Measurements from ENCODE around the gene PAAF1.
"Not testable (repeated sequence)": the region's sequence is repeated elsewhere in the genome, so short reads cannot be mapped to it uniquely, and the experiment has no call there.

PAAF1 gene, protein sequence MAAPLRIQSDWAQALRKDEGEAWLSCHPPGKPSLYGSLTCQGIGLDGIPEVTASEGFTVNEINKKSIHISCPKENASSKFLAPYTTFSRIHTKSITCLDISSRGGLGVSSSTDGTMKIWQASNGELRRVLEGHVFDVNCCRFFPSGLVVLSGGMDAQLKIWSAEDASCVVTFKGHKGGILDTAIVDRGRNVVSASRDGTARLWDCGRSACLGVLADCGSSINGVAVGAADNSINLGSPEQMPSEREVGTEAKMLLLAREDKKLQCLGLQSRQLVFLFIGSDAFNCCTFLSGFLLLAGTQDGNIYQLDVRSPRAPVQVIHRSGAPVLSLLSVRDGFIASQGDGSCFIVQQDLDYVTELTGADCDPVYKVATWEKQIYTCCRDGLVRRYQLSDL

DNA sequence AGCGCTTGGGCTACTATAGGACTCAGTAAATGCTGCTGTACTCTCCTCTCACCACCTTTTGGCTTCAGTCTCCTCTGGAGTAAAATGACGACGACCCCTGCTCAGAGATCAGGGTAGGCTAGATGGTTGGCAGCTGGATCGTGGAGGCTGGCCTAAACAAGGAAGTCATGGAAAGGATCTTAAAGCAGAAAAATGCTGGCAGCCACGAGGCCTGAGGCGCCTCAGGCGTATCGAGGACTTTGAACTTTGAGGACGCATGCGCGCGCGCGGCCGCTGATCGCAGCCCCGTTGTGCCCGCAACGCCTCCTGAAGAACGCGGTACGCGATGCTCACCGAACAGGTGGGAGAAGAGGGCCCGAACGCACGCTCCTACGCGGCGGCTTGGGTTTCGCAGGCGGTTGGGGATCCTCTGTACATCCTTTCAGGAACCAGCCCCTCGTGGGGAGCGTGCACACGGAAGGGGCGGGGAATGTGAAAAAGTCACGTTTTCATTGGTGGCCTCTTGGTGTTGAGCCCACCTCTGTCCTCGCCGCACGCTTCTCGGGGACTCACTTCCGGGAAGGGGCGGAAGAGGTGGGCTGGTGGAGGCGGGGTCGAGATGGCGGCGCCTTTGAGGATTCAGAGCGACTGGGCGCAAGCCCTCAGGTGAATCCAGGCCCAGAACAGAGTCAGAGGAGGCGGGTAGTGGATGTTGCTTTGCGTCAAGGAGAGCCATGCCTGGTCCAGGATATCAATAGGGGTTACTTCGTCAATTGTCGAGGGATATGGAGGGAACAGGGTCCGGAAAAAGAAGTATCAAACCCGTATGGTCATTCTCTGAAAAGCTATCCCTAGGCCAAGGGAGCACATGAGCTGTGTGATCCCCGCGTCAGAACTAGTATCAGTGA lies at the start of gene PAAF1, which contains the start of gene COA4:
TSS of gene PAAF1 (plus strand) at position 576 of the 887 bp plus-strand sequence. CDS start at position 599, 23 bp downstream.
TSS of gene COA4 (minus strand) at position 423 of the 887 bp plus-strand sequence. CDS start 3,468 bp downstream, outside the sequence.
- peak; percentile 89 to 95 for DNase-seq

DNA sequence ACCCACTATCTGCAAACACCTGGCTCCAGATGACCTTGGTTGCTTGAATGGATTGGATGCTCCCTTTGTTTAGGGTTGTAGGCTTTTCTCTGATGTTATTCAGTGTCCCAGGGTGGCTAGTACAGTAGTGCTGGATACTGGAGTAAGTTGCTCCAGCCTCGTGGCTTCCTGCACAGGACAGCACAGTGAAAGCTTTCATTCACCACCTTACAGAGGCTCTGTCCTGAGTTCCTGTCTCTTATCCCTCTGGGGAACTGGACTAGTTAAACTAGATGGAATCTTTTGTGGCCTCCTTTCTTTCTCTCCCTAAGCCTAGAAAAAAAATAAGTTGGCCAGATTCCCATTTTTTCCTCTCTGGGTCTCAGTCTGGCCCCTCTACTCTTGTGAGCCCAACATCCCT lies 46.5 kb upstream of the PAAF1 start:
- no peak for DNase-seq

DNA sequence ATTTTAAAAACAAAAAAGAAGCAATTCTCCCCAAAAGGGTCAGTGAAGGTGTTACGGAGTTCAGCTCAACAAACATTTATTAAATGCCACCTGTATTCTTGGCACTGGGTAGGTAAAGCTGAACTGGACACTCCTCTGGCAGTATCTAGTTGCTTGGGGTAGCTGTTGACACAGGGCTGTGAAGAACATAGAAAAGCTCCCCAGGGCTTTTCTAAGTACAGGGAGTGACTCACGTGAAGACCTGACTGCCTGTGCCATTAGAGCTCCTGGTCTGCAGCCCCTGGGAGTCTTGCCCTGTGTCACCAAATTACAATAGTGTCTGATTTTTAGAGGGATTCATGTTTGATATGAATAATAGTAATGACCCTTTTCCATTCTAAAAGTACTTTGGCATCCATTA lies 43.7 kb upstream of the PAAF1 start:
- no peak for DNase-seq

DNA sequence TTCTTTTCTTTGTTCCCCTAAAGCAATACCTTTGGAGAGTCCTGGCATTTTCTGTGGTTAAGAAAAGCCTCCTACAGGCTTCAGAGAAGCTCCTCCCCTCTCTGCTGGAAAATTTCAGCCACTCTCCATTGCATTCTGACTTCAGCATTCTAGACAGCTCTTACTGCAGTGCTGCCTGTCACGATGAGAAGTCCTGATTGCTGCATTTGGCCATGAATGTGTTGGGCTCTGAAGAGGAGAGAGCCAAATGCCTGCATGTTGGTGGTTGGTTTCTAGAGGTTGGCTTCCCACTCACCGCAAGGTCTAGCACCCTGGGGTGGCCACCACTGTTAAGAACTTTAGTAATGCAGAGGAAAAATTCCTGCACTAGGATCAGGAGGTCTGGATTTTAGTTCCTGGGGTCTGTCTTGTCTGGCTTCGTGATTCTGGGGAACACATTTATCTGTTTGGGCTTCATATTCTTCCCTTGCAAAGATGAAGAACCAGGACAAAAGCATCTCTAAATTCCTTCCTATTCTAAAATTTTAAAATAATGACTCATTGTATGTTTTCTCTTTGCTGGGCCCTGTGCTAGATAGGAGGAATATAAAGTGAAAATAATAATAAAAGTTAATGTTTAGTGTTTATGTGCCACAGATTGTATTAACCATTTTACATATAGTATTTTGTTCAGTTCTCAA lies 38.2 kb upstream of the PAAF1 start:
- DNase-seq: no peak

DNA sequence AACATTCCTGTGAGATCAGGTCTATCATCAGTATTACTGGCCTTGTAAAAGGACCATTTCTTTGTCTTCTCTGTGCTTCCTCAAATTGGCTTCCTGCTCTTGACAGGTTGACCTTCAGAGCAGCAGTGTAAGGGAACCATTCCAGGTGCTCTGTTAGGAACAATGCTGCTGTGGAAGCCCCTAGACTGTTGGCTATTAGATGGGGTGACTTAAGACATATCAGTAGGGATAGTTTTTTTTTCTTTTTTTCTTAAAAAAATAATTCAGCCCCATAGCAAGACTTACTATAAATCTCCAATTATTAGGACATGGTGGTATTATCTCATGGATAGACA lies 37.7 kb upstream of the PAAF1 start:
- DNase-seq: no peak

DNA sequence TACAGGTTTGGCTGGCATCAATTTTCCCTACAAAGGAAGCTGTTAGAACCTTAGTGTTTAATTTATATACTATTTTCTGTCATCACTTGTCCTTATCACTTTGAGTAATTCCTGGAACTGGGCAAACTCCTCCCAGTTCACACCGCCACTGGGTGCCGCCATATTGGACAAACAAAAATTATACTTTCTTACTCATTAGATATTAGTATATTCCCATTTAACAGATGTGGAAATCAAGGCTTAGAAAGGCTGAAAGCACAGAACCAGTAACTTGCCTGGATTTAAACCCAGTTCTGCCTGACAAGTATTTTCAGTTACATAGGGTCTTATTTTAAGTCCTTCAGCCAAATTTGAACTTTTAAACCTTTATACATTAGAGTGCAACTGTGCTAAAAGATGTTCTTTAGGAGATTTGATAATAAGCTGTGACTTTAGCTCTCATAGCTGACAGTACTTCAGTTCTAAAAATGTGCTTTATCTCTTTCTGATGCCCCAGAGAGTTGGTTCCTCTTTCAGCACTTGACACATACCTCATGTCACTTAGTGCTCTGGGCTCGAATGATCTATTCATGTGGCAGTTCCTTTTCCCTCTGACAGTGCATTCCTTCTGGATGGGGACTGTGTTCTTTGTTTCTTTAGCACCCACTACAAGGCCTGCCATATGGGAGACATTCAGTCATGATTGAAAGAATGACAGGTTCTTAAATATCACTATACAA lies 25.6 kb upstream of the PAAF1 start:
- no peak for DNase-seq

DNA sequence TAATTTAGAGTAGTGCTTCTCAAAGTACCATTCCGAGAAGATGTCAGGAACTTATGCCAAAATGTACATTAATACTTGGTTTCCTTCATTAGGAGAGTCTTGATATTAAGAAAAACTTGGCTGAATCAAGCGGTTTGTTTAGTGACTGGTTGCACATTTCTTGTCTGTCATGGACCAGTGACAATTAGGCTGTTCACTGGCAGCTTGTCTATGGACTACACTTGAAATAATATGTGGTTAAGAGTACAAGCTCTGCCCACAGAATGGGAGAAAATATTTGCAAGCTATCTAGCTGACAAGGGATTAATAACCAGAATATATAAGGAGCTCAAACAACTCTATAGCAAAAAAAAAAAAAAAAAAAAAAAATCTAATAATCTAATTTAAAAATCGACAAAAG lies 24.8 kb upstream of the PAAF1 start:
- DNase-seq: no peak

DNA sequence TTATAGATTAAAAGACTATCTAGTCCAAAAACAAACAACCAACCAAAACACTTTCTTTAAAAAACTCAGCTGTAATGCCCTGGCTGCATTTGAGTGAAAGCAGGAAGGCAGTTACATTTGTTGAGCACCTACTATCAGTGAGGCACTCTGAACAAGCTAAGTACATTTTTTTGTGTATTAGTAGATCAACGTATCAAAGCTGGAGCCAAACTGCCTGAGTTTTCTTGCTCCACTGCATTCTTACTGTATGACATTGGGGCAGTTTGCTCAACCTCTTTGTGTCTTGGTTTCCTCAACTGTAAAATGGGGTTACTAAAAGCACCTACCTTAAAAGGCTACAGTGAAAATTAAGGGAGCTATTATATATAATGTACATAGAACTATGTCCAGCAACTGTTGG lies 22.1 kb upstream of the PAAF1 start:
- no peak for DNase-seq

DNA sequence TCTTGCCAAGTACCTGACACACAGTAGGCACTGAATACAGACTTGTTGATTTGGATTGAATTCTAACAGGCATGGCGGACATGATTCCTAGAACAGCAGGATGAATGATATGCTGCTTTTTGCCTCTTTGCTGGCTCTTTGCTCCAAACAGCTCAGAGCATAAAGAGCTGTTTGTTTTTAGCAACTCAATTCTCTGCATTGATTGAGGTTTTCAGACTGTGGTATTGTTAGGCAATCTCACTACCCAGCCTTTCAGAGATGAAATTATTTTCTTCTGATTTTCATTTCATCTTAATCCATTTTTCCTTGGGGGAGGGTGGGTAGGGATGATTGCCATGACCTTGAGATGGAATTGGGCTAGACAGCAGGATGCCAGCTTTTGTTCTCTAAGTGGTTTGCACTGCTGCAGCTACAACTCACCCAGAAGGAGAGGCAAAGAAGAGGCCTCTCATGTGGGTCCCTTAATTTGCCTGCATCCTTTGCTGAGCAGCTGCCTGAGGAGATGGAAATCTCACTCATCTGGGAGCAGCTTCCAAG lies 20.7 kb upstream of the PAAF1 start:
- DNase-seq: peak; percentile 34 to 70

DNA sequence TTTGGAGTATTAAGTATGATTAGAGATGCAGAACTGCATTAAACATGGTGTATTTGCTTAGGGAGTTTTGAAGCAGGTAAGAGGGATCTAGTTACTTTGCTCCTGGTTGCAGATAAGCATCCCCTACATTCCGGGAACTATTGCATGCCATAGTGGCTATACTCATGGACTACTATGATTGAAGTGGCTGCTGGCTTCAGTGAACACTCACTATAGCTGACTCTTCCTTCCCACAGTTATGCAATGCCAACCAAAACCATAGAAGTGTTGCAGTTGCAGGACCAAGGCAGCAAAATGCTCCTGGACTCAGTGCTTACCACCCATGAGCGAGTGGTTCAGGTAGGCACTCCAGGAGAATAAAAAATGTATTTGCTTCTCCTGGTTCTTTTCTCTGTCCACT lies 17.1 kb upstream of the PAAF1 start:
- DNase-seq: no peak

DNA sequence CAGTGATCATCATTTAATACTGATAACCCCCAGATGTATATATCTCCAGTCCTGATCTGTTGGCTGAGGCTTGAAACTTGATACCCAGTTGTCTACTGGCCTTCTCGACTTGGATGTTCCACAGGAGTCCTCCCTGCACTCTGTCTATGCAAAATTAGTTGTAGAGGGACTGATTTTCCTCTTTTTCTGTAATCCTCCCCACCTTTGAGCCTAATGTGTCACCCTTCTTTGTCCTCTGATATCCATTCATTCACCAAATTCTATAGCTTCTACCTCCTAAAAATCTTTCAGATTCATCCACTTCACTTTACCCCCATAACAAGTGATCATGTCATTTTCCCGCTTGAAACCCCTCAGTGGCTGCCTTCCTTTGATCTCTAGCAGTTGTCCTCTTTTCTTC lies 16.6 kb upstream of the PAAF1 start:
- DNase-seq: no peak

DNA sequence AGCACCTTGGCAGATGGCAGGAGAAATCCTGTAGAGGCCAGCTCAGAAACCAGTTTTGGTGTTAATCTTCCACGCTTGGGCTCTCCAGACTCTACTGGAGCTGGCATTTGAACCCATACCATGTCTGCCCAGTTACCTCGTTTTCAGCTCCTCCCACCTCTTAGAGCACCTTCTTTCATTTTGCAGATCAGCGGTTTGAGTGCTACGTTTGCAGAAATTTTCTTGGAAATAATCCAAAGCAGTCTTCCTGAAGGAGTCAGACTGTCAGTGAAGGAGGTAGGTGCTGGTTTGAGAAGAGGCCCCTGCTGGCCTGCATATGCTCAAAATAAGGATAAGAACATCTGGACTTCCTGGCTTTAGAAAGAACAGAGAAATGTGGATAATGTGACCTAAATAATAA lies 13.8 kb upstream of the PAAF1 start:
- no peak for DNase-seq

DNA sequence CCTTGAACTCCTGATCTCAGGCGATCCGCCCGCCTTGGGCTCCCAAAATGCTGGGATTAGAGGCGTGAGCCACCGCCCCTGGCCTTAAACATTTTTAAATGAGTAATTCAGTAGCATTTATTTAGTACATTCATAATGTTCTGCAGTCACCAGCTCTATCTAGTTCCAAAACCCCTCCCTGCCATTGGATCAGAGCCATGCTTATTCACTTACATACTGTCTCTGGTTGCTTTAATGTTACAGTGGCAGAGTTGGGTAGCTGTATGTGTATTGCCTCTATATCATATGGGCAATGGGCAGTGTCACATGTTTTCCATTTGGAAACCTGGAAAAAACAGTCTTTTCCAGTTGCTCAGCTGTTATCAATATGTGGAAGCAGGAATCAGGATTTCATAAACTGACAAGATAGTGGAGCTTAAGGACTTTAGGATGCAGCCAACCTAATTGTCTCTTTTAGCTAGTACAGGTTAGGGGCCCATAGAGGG lies 10.7 kb upstream of the PAAF1 start:
- no peak for DNase-seq

DNA sequence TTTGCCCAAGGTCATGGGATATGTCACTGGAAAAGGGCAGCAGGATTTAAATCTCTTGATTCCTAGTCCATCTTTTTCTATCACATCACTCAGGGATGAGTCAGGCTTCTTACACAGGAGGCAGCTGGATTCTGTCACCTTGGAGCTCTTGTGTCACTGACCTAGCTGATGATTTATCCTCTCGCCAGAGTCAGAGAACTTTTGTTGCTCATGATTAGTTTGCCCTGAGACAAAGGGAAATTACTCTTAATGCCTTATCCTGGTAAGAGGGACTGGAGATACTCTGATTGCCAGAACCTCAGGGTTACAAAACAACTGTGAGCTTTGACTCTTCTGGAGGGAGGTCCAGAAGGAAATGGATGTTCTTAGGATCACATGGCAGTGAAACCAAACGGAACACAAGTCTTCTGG lies 10.2 kb upstream of the PAAF1 start:
- no peak for DNase-seq

DNA sequence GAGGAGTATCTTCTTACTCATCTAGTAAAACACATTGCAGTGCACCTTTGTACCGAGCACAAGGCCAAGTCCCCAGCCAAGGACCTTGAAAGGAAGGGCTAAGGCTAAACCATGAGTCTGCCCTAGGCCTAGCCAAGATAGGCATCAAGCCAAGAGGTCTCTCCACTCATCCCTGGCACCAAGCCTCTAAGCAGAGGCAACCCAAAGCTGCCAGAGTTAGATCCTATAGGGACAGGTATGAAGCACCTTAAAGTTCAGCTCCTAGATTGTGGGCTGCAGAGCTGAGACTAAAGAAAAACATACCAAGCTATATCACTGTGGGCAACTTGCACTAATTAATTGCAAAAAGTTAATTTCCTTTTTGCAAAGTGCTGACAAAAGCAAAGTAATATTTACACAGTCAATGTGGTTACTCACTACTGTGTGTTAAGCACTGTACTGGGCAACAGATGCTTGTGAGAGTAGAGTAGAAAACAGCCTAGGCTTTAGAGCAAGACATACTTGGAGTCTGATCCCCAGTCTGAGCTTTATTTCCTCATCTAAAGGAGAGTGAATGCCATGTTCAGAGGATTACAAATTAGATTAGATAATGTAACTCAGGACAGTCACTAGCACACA lies 7.4 kb upstream of the PAAF1 start:
- no peak for DNase-seq

DNA sequence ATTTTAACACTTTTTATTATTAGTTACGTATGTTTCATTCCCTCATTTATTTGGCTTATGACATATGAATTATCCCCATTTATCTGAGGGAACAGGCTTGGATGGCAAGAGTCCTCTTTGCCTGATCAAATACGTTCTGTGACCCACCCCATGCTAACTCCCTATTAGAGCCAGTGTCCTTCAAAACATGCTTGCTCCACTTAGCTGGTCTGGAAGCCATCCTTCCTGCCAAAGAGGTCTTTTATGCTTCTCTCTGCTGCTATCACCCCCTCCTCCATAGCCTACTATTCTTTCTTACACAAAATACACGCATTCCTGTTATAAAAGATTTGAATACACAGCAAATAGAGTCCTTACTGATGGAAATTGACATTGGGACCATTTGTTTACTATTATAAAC lies 6.5 kb upstream of the PAAF1 start:
- no peak for DNase-seq

DNA sequence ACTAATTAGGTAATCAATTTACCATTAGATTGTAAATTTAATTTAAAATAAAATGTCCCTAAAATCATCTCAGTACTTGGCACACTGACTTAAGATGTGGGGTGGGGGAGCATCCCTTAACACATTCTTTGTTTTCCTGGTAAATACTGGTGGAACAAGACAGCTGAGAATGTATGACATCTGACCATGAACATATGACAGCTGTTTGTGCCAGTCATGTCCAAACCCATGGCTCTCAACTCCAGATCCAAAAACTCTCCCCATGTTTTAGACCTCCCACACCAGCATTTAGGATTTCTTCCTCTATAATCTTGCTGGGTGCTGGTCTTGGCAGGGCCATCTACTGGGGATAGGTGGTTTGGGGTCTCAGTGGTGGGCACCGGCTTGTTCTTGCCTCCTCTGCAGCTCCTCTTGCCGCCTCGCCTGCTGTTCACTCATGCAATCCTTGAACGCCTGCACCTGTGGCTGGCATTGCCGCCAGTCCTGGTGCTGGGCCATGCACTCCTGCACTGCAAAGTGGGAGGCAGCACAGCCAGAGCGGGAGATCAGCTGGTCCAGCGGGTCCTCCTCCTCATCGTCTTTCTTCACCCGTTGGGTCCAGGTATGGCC lies 3.9 kb upstream of the PAAF1 start:
- no peak for DNase-seq

DNA sequence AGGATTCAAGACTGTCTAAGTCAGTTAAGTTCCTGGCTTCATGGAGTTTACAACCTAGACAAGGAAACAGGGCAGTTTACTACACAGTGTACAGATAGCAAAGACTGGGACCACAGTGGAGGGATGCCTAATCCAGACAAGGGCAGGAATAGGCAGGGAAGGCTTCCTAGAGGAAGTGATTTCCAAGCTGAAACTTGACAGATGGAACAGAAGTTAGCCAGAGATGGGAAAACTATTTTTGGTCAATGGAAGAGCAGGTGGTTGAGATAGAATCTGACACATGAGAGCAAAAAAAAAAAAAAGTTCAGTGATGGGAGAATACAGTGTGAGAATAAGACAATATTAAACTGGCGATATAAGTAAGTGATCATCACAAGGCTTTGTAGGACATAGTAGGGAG lies 1.4 kb upstream of the PAAF1 start:
- no peak for DNase-seq

DNA sequence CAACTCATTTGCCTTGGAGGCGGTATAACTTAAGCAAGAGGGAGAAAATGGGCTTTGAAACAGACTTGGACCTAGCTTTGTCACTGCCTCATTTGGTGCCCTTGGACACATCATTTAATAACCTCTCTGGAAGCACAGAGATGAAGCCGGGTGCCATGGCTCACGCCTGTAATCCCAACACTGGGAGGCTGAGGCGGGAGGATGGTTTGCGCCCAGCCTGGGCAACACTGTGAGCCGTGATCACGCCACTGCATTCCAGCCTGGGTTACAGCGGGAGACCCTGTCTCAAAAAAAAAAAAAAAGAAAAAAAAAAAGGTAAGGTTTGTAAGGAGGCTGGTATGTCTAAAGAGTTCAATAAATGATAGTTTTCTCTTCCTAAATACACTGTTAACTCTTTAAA lies 959 bp upstream of the PAAF1 start:
- no peak for DNase-seq

DNA sequence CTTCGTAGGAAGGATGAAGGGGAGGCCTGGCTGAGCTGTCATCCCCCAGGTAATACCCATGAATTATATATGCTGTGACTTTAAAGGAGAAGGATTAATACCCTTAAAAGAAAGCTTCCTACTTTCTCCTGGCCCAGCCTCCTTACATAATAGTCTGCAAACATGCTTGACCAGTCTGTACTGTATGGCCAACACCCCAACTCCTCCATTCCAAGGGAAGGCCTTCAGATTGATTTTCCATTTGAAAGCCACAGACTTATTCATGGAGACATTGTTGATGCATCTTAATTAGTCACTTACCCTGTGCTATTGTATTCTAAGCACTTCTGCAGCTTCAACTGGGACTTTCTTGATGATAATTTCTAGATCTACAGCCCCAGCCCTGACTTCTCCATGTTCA lies 2.0 kb downstream of the PAAF1 start:
- no peak for DNase-seq

DNA sequence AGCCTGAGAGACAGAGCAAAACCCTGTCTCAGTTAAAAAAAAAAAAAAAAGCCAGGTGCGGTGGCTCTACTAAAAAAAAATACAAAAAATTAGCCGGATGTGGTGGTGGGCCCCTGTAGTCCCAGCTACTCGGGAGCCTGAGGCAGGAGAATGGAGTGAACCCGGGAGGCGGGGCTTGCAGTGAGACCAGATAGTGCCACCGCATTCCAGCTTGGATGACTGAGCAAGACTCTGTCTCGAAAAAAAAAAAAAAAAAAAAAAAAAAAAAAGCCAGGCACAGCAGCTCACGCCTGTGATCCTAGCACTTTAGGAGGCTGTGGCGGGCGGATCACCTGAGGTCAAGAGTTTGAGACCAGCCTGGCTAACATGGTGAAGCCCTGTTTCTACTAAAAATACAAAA lies 3.6 kb downstream of the PAAF1 start:
- not testable (repeated sequence) for DNase-seq

DNA sequence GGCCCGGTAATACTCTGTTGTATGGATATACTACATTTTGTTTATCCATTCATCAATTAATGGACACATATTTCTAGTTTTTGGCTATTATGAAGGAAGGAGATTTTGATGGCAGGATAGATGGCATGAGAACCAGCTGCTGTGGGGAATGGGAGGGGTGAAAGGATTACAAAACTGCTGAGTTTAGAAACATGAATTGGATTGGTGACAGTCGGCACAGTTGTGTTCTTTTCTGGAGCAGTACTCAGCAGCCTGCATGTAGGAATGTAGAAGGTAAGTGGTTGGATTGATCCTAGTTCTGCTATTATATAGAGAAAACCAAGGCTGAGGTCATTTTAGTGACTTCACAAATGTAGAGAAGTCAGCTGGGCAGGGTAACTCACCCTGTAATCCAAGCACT lies 7.1 kb downstream of the PAAF1 start:
- DNase-seq: no peak
